H9 (cell line): Measurements from ENCODE around the gene ZNF236. TPM values are rescaled to one million over a fixed set of nuclear protein-coding genes. Genes with fewer than 3 reads are reported as not detected.

Experiments used
- DNase-seq: peaks from one replicate; pipeline ENCODE4 v3.0.0-alpha.2; 2017
- H2AFZ ChIP-seq: one replicate; pipeline ENCODE4 v1.6.1; 2013; ENCODE audit warnings: mild to moderate bottlenecking, low read length, control low read depth, moderate library complexity
- H2AK5ac ChIP-seq: 2 replicates; pipeline ENCODE4 v1.6.1; 2013; ENCODE audit warnings: low read length, control low read depth, mixed read lengths; ENCODE audit not compliant: insufficient read length
- H2BK120ac ChIP-seq: one replicate; pipeline ENCODE4 v1.6.1; 2013; ENCODE audit warnings: low read depth, mild to moderate bottlenecking, low read length, control low read depth, inconsistent platforms; ENCODE audit not compliant: poor library complexity, severe bottlenecking
- H2BK12ac ChIP-seq: 2 replicates; pipeline ENCODE4 v1.6.1; 2013; ENCODE audit warnings: low read length, control low read depth, mixed read lengths, low read depth; ENCODE audit not compliant: insufficient read length
- H2BK15ac ChIP-seq: 2 replicates; pipeline ENCODE4 v1.6.1; 2013; ENCODE audit warnings: low read depth, low read length, control low read depth
- H2BK20ac ChIP-seq: one replicate; pipeline ENCODE4 v1.6.1; 2013; ENCODE audit warnings: low read depth, mild to moderate bottlenecking, low read length, control low read depth, inconsistent platforms; ENCODE audit not compliant: poor library complexity, severe bottlenecking
- H2BK5ac ChIP-seq: 2 replicates; pipeline ENCODE4 v1.6.1; 2013; ENCODE audit warnings: low read length, control low read depth, mixed read lengths; ENCODE audit not compliant: insufficient read length
- H3K14ac ChIP-seq: 2 replicates; pipeline ENCODE4 v1.6.1; 2013; ENCODE audit warnings: low read length, control low read depth; ENCODE audit not compliant: insufficient read depth
- H3K18ac ChIP-seq: 2 replicates; pipeline ENCODE4 v1.6.1; 2013; ENCODE audit warnings: low read depth, mild to moderate bottlenecking, mixed read lengths, low read length, control low read depth; ENCODE audit not compliant: insufficient read length
- H3K23ac ChIP-seq: 2 replicates; pipeline ENCODE4 v1.6.1; 2013; ENCODE audit warnings: low read length, control low read depth, mixed read lengths, low read depth; ENCODE audit not compliant: insufficient read length
- H3K23me2 ChIP-seq: 2 replicates; pipeline ENCODE4 v1.6.1; 2013; ENCODE audit warnings: low read depth, mild to moderate bottlenecking, mixed read lengths, low read length, control low read depth; ENCODE audit not compliant: insufficient read length, poor library complexity, severe bottlenecking
- H3K27ac ChIP-seq: 2 replicates; pipeline ENCODE4 v1.5.1; 2013; ENCODE audit warnings: low read length, control low read depth, mixed read lengths, low read depth; ENCODE audit not compliant: insufficient read length
- H3K27me3 ChIP-seq: 2 replicates; pipeline ENCODE4 v1.6.1; 2013; ENCODE audit warnings: low read length, control low read depth, inconsistent platforms; ENCODE audit not compliant: insufficient read depth
- H3K4ac ChIP-seq: 2 replicates; pipeline ENCODE4 v1.6.1; 2013; ENCODE audit warnings: low read depth, mild to moderate bottlenecking, control low read depth, inconsistent platforms, low read length, moderate library complexity
- H3K4me1 ChIP-seq: 2 replicates; pipeline ENCODE4 v1.6.1; 2013; ENCODE audit warnings: low read length, control low read depth, inconsistent platforms; ENCODE audit not compliant: insufficient read depth
- H3K4me2 ChIP-seq: 2 replicates; pipeline ENCODE4 v1.6.1; 2013; ENCODE audit warnings: low read length, control low read depth, mixed read lengths; ENCODE audit not compliant: insufficient read length, insufficient read depth
- H3K56ac ChIP-seq: 2 replicates; pipeline ENCODE4 v1.6.1; 2013; ENCODE audit warnings: low read depth, mild to moderate bottlenecking, mixed read lengths, low read length, control low read depth; ENCODE audit not compliant: insufficient read length
- H3K79me1 ChIP-seq: 2 replicates; pipeline ENCODE4 v1.6.1; 2013; ENCODE audit warnings: low read depth, mild to moderate bottlenecking, moderate library complexity, low read length, control low read depth, inconsistent platforms; ENCODE audit not compliant: insufficient read depth, poor library complexity, severe bottlenecking
- H3K79me2 ChIP-seq: 2 replicates; pipeline ENCODE4 v1.6.1; 2013; ENCODE audit warnings: low read length, control low read depth, inconsistent platforms; ENCODE audit not compliant: insufficient read depth
- H3K9ac ChIP-seq: 2 replicates; pipeline ENCODE4 v1.6.1; 2013; ENCODE audit warnings: low read length, control low read depth, mixed read lengths; ENCODE audit not compliant: insufficient read length; ENCODE audit errors: extremely low read depth
- H3K9me3 ChIP-seq: one replicate; pipeline ENCODE4 v1.6.1; 2013; ENCODE audit warnings: low read depth, low read length, inconsistent platforms; ENCODE audit not compliant: control insufficient read depth
- H3T11ph ChIP-seq: one replicate; pipeline ENCODE4 v1.6.1; 2013; ENCODE audit warnings: mild to moderate bottlenecking, low read length, control low read depth, inconsistent platforms
- H4K20me1 ChIP-seq: one replicate; pipeline ENCODE4 v1.6.1; 2013; ENCODE audit not compliant: control insufficient read depth, insufficient read length, insufficient read depth
- H4K5ac ChIP-seq: 2 replicates; pipeline ENCODE4 v1.6.1; 2013; ENCODE audit warnings: low read depth, mild to moderate bottlenecking, mixed read lengths, low read length, control low read depth; ENCODE audit not compliant: insufficient read length
- H4K8ac ChIP-seq: replicated peaks from 2 replicates; pipeline ENCODE4 v1.6.1; 2013; ENCODE audit warnings: low read length, control low read depth, mixed read lengths, low read depth; ENCODE audit not compliant: insufficient read length
- H4K91ac ChIP-seq: 2 replicates; pipeline ENCODE4 v1.6.1; 2013; ENCODE audit warnings: low read depth, mild to moderate bottlenecking, moderate library complexity, mixed read lengths, low read length, control low read depth; ENCODE audit not compliant: insufficient read length
- H3K27ac Mint-ChIP-seq, 3 experiments: 2 replicates in 2 of 3; 3 replicates in 1 of 3; pipeline ENCODE4 v1.8.0; 2020 to 2021; ENCODE audit warnings: mixed read lengths in 3 of 3, mild to moderate bottlenecking in 1 of 3, moderate library complexity in 1 of 3
- H3K27me3 Mint-ChIP-seq: 2 replicates; pipeline ENCODE4 v1.8.0; 2021; ENCODE audit warnings: low read depth, mild to moderate bottlenecking, moderate library complexity, mixed read lengths
- H3K36me3 Mint-ChIP-seq, 3 experiments: 2 replicates in 2 of 3; 3 replicates in 1 of 3; pipeline ENCODE4 v1.8.0; 2020 to 2021; ENCODE audit warnings: low read depth in 3 of 3, mixed read lengths in 3 of 3; ENCODE audit not compliant: insufficient read depth in 1 of 3
- H3K4me1 Mint-ChIP-seq, 2 experiments: 2 replicates each; pipeline ENCODE4 v1.8.0; 2020; ENCODE audit warnings: mixed read lengths in 2 of 2
- H3K4me3 Mint-ChIP-seq, 2 experiments: 2 replicates in 1 of 2; 3 replicates in 1 of 2; pipeline ENCODE4 v1.8.0; 2020 to 2021; ENCODE audit warnings: mild to moderate bottlenecking in 2 of 2, mixed read lengths in 2 of 2, moderate library complexity in 1 of 2
- H3K9me3 Mint-ChIP-seq, 2 experiments: 2 replicates in 1 of 2; 3 replicates in 1 of 2; pipeline ENCODE4 v1.8.0; 2020; ENCODE audit warnings: mild to moderate bottlenecking in 2 of 2, mixed read lengths in 2 of 2, moderate library complexity in 1 of 2
- CTCF ChIP-seq: fragments of 200-600 bp; sonication (generic); conservative IDR thresholded peaks from 3 replicates; pipeline ENCODE4 v1.8.0; 2021; ENCODE audit warnings: antibody characterized with exemption, mild to moderate bottlenecking
- WGBS: extraction: QIAGEN DNeasy Blood & Tissue Kit; methylation state at CpG from one replicate; pipeline ENCODE4 v1.1.7; 2013; ENCODE audit warnings: missing lambda C conversion rate, low lambda C conversion rate, mixed read lengths; ENCODE audit not compliant: insufficient read length; ENCODE audit errors: extremely low coverage; 5-methylcytosine and 5-hydroxymethylcytosine counted together
- total RNA-seq: library from RNA; stranded (reverse); gene quantifications from 2 replicates; pipeline ENCODE4 v1.2.1, GENCODE V29; 2021

ZNF236 gene
- total RNA-seq, 1 experiment from 2014 or later = 16.0 TPM

- Histone ChIP-seq H2AK5ac (no peak overlapping the region), H3K79me1 (no peaks in the 10 kb centered on the region)
- H3K27ac Mint-ChIP-seq = no peak overlapping the region
Observed at GRCh38 chr18:76805221-76805620, 17.1 kb upstream of the ZNF236 start.

More at GRCh38 chr18:76805221-76805620, 17.1 kb upstream of the ZNF236 start:
- Histone ChIP-seq H2BK20ac (no peak overlapping the region), H4K5ac (no peak overlapping the region), H3K14ac (0 out of 2 replicates have a peak overlapping the region, but pooled peaks have one; percentile 45), H3K56ac (no peak overlapping the region), H3K18ac (no peak overlapping the region), H3K4me1 (no peaks in the 10 kb centered on the region), H3K23me2 (peaks cover 5% of the 10 kb centered on the region), H3K27me3 (no peaks in the 10 kb centered on the region), H2BK5ac (no peak overlapping the region), H2BK120ac (no peak overlapping the region), H4K91ac (no peak overlapping the region), H3K9ac (no peak overlapping the region), H3K23ac (no peak overlapping the region), H4K8ac (no peak overlapping the region), H3K9me3 (no peaks in the 10 kb centered on the region), H4K20me1 (no peaks in the 10 kb centered on the region), H3K79me2 (no peaks in the 10 kb centered on the region), H3K27ac (no peak overlapping the region), H3T11ph (no peak overlapping the region), H3K4me2 (no peak overlapping the region), H2BK15ac (no peak overlapping the region), H3K4ac (no peak overlapping the region), H2AFZ (no peak overlapping the region), H2BK12ac (no peak overlapping the region)
- H3K36me3 Mint-ChIP-seq = no peaks in the 10 kb centered on the region
- no peak for DNase-seq
- H3K27me3 Mint-ChIP-seq = peaks cover 2% of the 10 kb centered on the region; the same call in 1 of the 2 replicates
- H3K4me3 Mint-ChIP-seq = no peak overlapping the region
- H3K9me3 Mint-ChIP-seq = no peaks in the 10 kb centered on the region
- TF ChIP-seq CTCF = peak; percentile 43; the same call in 2 of the 3 replicates
- H3K4me1 Mint-ChIP-seq = peaks cover 8 to 16% of the 10 kb centered on the region in 2 experiments
- WGBS = no CpG with 5 or more reads among the region's 7 CpGs
